GM12878 (cell line): ENCODE measurements around the gene CIAO2B. TPM values are rescaled to one million over a fixed set of nuclear protein-coding genes. Genes with fewer than 3 reads are reported as not detected.

ENCODE experiments used
- ATAC-seq: fragments of 200-7000 bp; cut with Tn5 transposase; 3 replicates; pipeline ENCODE4 v1.9.1; 2020; ENCODE audit warnings: mild to moderate bottlenecking, moderate library complexity
- BruUV-seq: library from RNA; stranded (reverse); fragments of 400-500 nt; replicated peaks from 2 replicates; lab custom pipeline; 2021; lab: Mats Ljungman, UMichigan
- CTCF ChIA-PET: fragments of 300-600 bp; sonication (Branson Sonifier 250); formaldehyde crosslinking; extraction: SDS; loops from one replicate; lab custom pipeline; 2021; ENCODE audit warnings: inconsistent platforms; lab: Yijun Ruan, JAX
- POLR2A ChIA-PET: fragments of 350-600 bp; formaldehyde crosslinking; extraction: SDS; loops from one replicate; lab custom pipeline; 2021; ENCODE audit warnings: inconsistent platforms; lab: Charles Lee
- RAD21 ChIA-PET: fragments of 300-600 bp; sonication (Branson Sonifier 250); formaldehyde crosslinking; loops from one replicate; lab custom pipeline; 2023; ENCODE audit warnings: antibody characterized with exemption; ENCODE audit not compliant: unreplicated experiment; lab: Charles Lee
- SMC1A ChIA-PET: fragments of 300-600 bp; sonication (Branson Sonifier 250); formaldehyde crosslinking; loops from one replicate; lab custom pipeline; 2023; ENCODE audit not compliant: unreplicated experiment, uncharacterized antibody; lab: Charles Lee
- DNase-seq: peaks from one replicate; pipeline ENCODE4 v3.0.0-alpha.2; 2011; ENCODE audit warnings: low read depth, low spot score
- FAIRE-seq: peaks from 3 replicates; lab custom pipeline; 2011; peaks lifted over from hg19 to GRCh38; lab: Jason Lieb, UNC
- H2AFZ ChIP-seq: 2 replicates; pipeline ENCODE4 v1.6.0; 2011; ENCODE audit warnings: low read depth, low read length, control low read depth; ENCODE audit not compliant: control insufficient read depth
- H3K27ac ChIP-seq: 2 replicates; pipeline ENCODE4 v1.5.1; 2011; ENCODE audit warnings: control low read depth; ENCODE audit not compliant: control insufficient read depth, insufficient read depth
- H3K27me3 ChIP-seq, 2 experiments: replicated peaks in 1 of 2; 2 replicates each; pipeline versions ENCODE4 v1.6.0 to v1.6.1; 2011; ENCODE audit warnings: low read length in 1 of 2; ENCODE audit not compliant: control insufficient read depth in 2 of 2, insufficient read depth in 2 of 2
- H3K36me3 ChIP-seq, 2 experiments: 2 replicates each; pipeline ENCODE4 v1.5.1; 2011; ENCODE audit warnings: low read length in 1 of 2; ENCODE audit not compliant: control insufficient read depth in 2 of 2, insufficient read depth in 2 of 2
- H3K4me1 ChIP-seq: 2 replicates; pipeline ENCODE4 v1.6.1; 2011; ENCODE audit warnings: mild to moderate bottlenecking, low read length, moderate library complexity, mixed read lengths; ENCODE audit not compliant: control insufficient read depth, insufficient read depth
- H3K4me2 ChIP-seq: 2 replicates; pipeline ENCODE4 v1.6.0; 2011; ENCODE audit warnings: control low read depth; ENCODE audit not compliant: control insufficient read depth, insufficient read depth
- H3K4me3 ChIP-seq: fragments of 200-600 bp; sonication (generic); 2 replicates; pipeline ENCODE4 v1.5.1; 2016
- H3K79me2 ChIP-seq: 2 replicates; pipeline ENCODE4 v1.6.0; 2011; ENCODE audit warnings: low read length; ENCODE audit not compliant: control insufficient read depth, insufficient read depth
- H3K9ac ChIP-seq: 2 replicates; pipeline ENCODE4 v1.8.0; 2011; ENCODE audit warnings: low read length, control low read depth, mixed read lengths; ENCODE audit not compliant: control insufficient read depth, insufficient read depth
- H3K9me3 ChIP-seq: replicated peaks from 3 replicates; pipeline ENCODE4 v1.5.1; 2011; ENCODE audit warnings: mild to moderate bottlenecking, low read length; ENCODE audit not compliant: control insufficient read depth, insufficient read depth
- H4K20me1 ChIP-seq: 2 replicates; pipeline ENCODE4 v1.6.0; 2011; ENCODE audit not compliant: control insufficient read depth, insufficient read depth
- ELK1 ChIP-seq: IDR thresholded peaks from 2 replicates; pipeline ENCODE4 v1.6.1; 2012; ENCODE audit warnings: low read depth, low read length, improper control_type of control experiment
- EP300 ChIP-seq, 2 experiments: fragments of 150-350 bp in 1 of 2; IDR thresholded peaks; 2 replicates each; pipeline ENCODE4 v1.6.1; 2011 to 2012; ENCODE audit warnings: low read depth in 2 of 2, low read length in 2 of 2, borderline replicate concordance in 1 of 2, improper control_type of control experiment in 1 of 2, inconsistent platforms in 1 of 2; ENCODE audit not compliant: control insufficient read depth in 1 of 2
- FOXK2 ChIP-seq: fragments of 450-650 bp; IDR thresholded peaks from 2 replicates; pipeline ENCODE4 v1.6.1; 2017; ENCODE audit warnings: mild to moderate bottlenecking, moderate library complexity
- HDAC2 ChIP-seq: fragments of 200-600 bp; sonication (generic); IDR thresholded peaks from 2 replicates; pipeline ENCODE4 v1.6.1; 2017
- NBN ChIP-seq: fragments of 450-650 bp; IDR thresholded peaks from 2 replicates; pipeline ENCODE4 v1.6.1; 2016
- NR2F1 ChIP-seq: fragments of 450-650 bp; conservative IDR thresholded peaks from 2 replicates; pipeline ENCODE4 v1.6.1; 2017; ENCODE audit warnings: mild to moderate bottlenecking
- PAX8 ChIP-seq: fragments of 450-650 bp; IDR thresholded peaks from 2 replicates; pipeline ENCODE4 v1.6.1; 2017; ENCODE audit warnings: mild to moderate bottlenecking, moderate library complexity
- PKNOX1 ChIP-seq: fragments of 450-650 bp; IDR thresholded peaks from 2 replicates; pipeline ENCODE4 v1.6.1; 2016; ENCODE audit warnings: mild to moderate bottlenecking
- RAD21 ChIP-seq: IDR thresholded peaks from 2 replicates; pipeline ENCODE4 v1.6.1; 2011; ENCODE audit warnings: mild to moderate bottlenecking, low read depth, low read length, moderate library complexity; ENCODE audit not compliant: insufficient read depth
- SIN3A ChIP-seq: IDR thresholded peaks from 2 replicates; pipeline ENCODE4 v1.6.1; 2012; ENCODE audit warnings: low read depth, low read length, improper control_type of control experiment
- SMAD5 ChIP-seq: IDR thresholded peaks from 2 replicates; pipeline ENCODE4 v1.6.1; 2016; ENCODE audit warnings: antibody characterized with exemption, low read depth
- USF2 ChIP-seq: IDR thresholded peaks from 2 replicates; pipeline ENCODE4 v1.6.1; 2011; ENCODE audit warnings: low read depth, low read length, improper control_type of control experiment, borderline replicate concordance
- ZNF622 ChIP-seq: fragments of 450-650 bp; IDR thresholded peaks from 2 replicates; pipeline ENCODE4 v1.6.1; 2017; ENCODE audit warnings: mild to moderate bottlenecking, inconsistent platforms
- ZZZ3 ChIP-seq: IDR thresholded peaks from 2 replicates; pipeline ENCODE4 v1.6.1; 2011; ENCODE audit warnings: low read depth; ENCODE audit not compliant: control insufficient read depth, insufficient read length
- WGBS: methylation state at CpG from one replicate; pipeline ENCODE4 v1.1.6; 2016; ENCODE audit warnings: low lambda C conversion rate; ENCODE audit not compliant: insufficient replicate concordance, insufficient coverage; ENCODE audit errors: missing lambda C conversion rate; 5-methylcytosine and 5-hydroxymethylcytosine counted together
- in situ Hi-C: fragments of 300-500 bp; cut with MboI; formaldehyde crosslinking; loops from 9 replicates; pipeline ENCODE4 v1.14.3; 2018; ENCODE audit warnings: mixed read lengths
- intact Hi-C: fragments of 100-400 bp; cut with micrococcal nuclease; formaldehyde crosslinking; loops from one replicate; pipeline ENCODE4 v1.14.2; 2022; ENCODE audit not compliant: unreplicated experiment
- polyA plus RNA-seq, 11 experiments: library from polyadenylated mRNA; depleted of rRNA in 4 of 11; unstranded in 6 of 11; stranded (reverse) in 5 of 11; fragments of >200 nt; fragmentation: Nextera tagmentation in 4 of 11; fragmentation: Illumina TruSeq in 1 of 11; extraction: Ambion mirVana in 4 of 11; extraction: Trizol in 1 of 11; gene quantifications; 1 replicate in 1 of 11; 2 replicates in 10 of 11; pipeline versions ENCODE4 v1.2.1 to v1.2.3, GENCODE V29; 2011 to 2016; ENCODE audit warnings: inconsistent platforms in 2 of 11, missing spikeins in 2 of 11, low read depth in 1 of 11
- total RNA-seq, 4 experiments: library from RNA; depleted of rRNA in 3 of 4; stranded (reverse); fragments of >200 nt in 3 of 4; fragmentation: Illumina TruSeq in 1 of 4; extraction: Trizol in 1 of 4; gene quantifications; 2 replicates each; pipeline versions ENCODE4 v1.2.1 to v1.2.3, GENCODE V29; 2013 to 2021
- TF ChIP-seq, protein P1 (sequence below): fragments of 450-650 bp; IDR thresholded peaks from 2 replicates; pipeline ENCODE4 v1.6.1; 2017; ENCODE audit warnings: mild to moderate bottlenecking, moderate library complexity
- TF ChIP-seq, protein P2 (sequence below): IDR thresholded peaks from 2 replicates; pipeline ENCODE4 v1.6.1; 2011; ENCODE audit warnings: mild to moderate bottlenecking, low read depth, low read length, moderate library complexity; ENCODE audit not compliant: insufficient replicate concordance

CIAO2B gene
- total and polyA plus RNA-seq, 10 of the 15 experiments (the other 5 are each of a cell fraction or from before 2014, with no cell fraction given) = 76.4 to 241 (median 138) TPM

DNA sequence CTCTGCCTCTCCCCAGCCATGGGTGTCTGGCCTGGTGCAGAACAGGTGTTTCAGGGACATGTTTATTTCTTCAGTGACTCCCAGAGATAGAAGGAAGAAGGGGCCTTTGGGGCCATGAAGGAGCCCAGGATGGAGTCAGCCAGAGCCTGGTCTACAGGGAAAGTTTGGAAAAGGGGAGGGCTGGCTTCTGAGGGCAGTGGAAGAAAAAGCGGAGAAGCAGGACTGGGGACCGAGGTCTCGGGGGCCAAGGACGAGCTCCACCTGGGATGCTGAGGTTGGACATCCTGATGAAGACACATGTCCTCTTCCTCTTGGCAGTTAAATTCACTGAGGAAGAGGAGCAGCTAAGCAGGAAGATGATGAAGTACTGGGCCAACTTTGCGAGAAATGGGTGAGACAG is 8.8 kb upstream of the CIAO2B start (continued):
- TF ChIP-seq USF2 = no peak
- no peak for TF ChIP-seq HDAC2
- TF ChIP-seq, protein P1, sequence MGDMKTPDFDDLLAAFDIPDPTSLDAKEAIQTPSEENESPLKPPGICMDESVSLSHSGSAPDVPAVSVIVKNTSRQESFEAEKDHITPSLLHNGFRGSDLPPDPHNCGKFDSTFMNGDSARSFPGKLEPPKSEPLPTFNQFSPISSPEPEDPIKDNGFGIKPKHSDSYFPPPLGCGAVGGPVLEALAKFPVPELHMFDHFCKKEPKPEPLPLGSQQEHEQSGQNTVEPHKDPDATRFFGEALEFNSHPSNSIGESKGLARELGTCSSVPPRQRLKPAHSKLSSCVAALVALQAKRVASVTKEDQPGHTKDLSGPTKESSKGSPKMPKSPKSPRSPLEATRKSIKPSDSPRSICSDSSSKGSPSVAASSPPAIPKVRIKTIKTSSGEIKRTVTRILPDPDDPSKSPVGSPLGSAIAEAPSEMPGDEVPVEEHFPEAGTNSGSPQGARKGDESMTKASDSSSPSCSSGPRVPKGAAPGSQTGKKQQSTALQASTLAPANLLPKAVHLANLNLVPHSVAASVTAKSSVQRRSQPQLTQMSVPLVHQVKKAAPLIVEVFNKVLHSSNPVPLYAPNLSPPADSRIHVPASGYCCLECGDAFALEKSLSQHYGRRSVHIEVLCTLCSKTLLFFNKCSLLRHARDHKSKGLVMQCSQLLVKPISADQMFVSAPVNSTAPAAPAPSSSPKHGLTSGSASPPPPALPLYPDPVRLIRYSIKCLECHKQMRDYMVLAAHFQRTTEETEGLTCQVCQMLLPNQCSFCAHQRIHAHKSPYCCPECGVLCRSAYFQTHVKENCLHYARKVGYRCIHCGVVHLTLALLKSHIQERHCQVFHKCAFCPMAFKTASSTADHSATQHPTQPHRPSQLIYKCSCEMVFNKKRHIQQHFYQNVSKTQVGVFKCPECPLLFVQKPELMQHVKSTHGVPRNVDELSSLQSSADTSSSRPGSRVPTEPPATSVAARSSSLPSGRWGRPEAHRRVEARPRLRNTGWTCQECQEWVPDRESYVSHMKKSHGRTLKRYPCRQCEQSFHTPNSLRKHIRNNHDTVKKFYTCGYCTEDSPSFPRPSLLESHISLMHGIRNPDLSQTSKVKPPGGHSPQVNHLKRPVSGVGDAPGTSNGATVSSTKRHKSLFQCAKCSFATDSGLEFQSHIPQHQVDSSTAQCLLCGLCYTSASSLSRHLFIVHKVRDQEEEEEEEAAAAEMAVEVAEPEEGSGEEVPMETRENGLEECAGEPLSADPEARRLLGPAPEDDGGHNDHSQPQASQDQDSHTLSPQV = no peak
- TF ChIP-seq, protein P2, sequence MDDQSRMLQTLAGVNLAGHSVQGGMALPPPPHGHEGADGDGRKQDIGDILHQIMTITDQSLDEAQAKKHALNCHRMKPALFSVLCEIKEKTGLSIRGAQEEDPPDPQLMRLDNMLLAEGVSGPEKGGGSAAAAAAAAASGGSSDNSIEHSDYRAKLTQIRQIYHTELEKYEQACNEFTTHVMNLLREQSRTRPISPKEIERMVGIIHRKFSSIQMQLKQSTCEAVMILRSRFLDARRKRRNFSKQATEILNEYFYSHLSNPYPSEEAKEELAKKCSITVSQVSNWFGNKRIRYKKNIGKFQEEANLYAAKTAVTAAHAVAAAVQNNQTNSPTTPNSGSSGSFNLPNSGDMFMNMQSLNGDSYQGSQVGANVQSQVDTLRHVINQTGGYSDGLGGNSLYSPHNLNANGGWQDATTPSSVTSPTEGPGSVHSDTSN = no peak
- no peak for TF ChIP-seq NR2F1

- H3K4me3 ChIP-seq = no peak overlapping the region
- 97% methylated on average over 16 of the region's 16 CpGs for WGBS
- no peak overlapping the region for H3K4me2 ChIP-seq
- SMC1A ChIA-PET = no interaction called here
- no peak overlapping the region for H3K9ac ChIP-seq
- peaks cover 7% of the 10 kb centered on the region for H3K4me1 ChIP-seq
- H3K79me2 ChIP-seq = peaks cover 8% of the 10 kb centered on the region
- peaks cover 2 to 3% of the 10 kb centered on the region in 2 experiments for H3K36me3 ChIP-seq
- RAD21 ChIA-PET = no interaction called here
- no peak overlapping the region for H2AFZ ChIP-seq
- intact Hi-C loops = no loop called here
- no peak overlapping the region for H3K27ac ChIP-seq
- POLR2A ChIA-PET = no interaction called here
- CTCF ChIA-PET = no interaction called here
- H3K9me3 ChIP-seq = no peaks in the 10 kb centered on the region
- no peak for FAIRE-seq
- TF ChIP-seq EP300 (IDR thresholded peaks at IDR 0.05; ENCODE audit: borderline replicate concordance in 1 of 2, control insufficient read depth in 1 of 2, low read depth in 2 of 2, low read length in 2 of 2) (no peak), NBN (no peak), PAX8 (no peak), RAD21 (no peak), SIN3A (no peak), ELK1 (no peak), FOXK2 (no peak), PKNOX1 (no peak), SMAD5 (no peak), ZZZ3 (no peak), ZNF622 (no peak)
- no peaks in the 10 kb centered on the region for H3K27me3 ChIP-seq
- no TSS peak for BruUV-seq
- in situ Hi-C loops = no loop called here
- no peak for ATAC-seq
- H4K20me1 ChIP-seq = no peaks in the 10 kb centered on the region
- DNase-seq = no peak
These were observed 6.0 kb upstream of the CIAO2B start for GRCh38 chr16:66940236-66940635.
